ENCODE measurements around the gene TBX20. TPM values are rescaled to one million over a fixed set of nuclear protein-coding genes. Genes with fewer than 3 reads are reported as not detected.

TBX20 gene
- total and polyA plus RNA-seq, 2 of the 13 experiments (the other 11 are each of a cell fraction or from before 2014, with no cell fraction given), result not detected

DNA sequence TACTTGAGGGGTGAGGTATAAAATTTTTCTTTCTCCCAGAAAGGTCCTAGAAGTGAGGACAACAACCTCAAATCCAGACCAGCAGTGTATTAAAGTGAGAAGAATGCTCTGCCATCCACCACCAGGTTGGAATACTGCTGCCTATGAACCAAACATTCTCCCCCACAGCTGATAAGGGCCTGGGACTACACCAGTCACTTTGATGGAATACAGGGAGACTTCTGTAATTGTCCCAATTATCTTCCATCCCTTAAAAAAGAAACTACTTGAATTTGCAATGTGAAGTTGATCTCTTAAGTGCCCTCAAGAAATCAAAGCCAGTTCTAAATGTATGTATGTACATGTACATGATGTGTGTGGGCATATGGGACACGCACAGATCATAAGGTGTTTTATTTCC is 3.0 kb downstream of the TBX20 start (continued):
- TF ChIP-seq, protein P1, sequence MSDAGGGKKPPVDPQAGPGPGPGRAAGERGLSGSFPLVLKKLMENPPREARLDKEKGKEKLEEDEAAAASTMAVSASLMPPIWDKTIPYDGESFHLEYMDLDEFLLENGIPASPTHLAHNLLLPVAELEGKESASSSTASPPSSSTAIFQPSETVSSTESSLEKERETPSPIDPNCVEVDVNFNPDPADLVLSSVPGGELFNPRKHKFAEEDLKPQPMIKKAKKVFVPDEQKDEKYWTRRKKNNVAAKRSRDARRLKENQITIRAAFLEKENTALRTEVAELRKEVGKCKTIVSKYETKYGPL (CRISPR knock-in tag; IDR thresholded peaks at IDR 0.05), result no peak
- TF ChIP-seq SP5 (CRISPR knock-in tag; IDR thresholded peaks at IDR 0.05; ENCODE audit: borderline replicate concordance, low read depth), result no peak
- no peak for TF ChIP-seq CEBPB (IDR thresholded peaks at IDR 0.05; ENCODE audit: borderline replicate concordance, low read depth, low read length)
- TF ChIP-seq ZNF205 (CRISPR knock-in tag; IDR thresholded peaks at IDR 0.05), result no peak
- TF ChIP-seq, protein P2, sequence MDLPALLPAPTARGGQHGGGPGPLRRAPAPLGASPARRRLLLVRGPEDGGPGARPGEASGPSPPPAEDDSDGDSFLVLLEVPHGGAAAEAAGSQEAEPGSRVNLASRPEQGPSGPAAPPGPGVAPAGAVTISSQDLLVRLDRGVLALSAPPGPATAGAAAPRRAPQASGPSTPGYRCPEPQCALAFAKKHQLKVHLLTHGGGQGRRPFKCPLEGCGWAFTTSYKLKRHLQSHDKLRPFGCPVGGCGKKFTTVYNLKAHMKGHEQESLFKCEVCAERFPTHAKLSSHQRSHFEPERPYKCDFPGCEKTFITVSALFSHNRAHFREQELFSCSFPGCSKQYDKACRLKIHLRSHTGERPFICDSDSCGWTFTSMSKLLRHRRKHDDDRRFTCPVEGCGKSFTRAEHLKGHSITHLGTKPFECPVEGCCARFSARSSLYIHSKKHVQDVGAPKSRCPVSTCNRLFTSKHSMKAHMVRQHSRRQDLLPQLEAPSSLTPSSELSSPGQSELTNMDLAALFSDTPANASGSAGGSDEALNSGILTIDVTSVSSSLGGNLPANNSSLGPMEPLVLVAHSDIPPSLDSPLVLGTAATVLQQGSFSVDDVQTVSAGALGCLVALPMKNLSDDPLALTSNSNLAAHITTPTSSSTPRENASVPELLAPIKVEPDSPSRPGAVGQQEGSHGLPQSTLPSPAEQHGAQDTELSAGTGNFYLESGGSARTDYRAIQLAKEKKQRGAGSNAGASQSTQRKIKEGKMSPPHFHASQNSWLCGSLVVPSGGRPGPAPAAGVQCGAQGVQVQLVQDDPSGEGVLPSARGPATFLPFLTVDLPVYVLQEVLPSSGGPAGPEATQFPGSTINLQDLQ (CRISPR knock-in tag; IDR thresholded peaks at IDR 0.05), result no peak

DNA sequence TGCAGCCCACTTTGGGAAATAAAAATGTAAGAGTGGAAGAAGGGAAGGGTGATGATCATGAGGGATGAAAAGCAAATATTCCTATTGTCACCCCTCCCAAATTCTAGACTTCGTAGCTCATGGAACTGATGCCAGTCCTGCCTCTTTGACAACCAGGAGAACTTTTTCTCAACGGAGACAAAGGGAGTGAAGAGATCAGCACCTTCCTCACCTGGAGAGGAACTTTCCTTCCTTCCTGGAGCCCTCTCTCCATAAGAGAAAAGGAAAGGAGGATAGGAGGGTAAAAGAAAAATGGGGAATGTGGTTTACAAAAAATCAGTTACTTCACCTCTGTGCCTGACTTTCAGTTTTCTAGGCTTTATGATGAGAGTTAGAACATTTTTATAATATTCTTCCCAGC is 3.4 kb downstream of the TBX20 start:
- Histone ChIP-seq H3K27ac (ENCODE audit: extremely low read length, insufficient read depth, low read length) (no peak overlapping the region), H3K79me2 (ENCODE audit: insufficient read depth, low read length) (no peaks in the 10 kb centered on the region), H3K4me2 (ENCODE audit: low read depth, low read length) (no peak overlapping the region), H3K4me3 (replicated peaks in 1 of 3; ENCODE audit: insufficient read depth in 1 of 3, low read depth in 2 of 3, low read length in 3 of 3) (no peak overlapping the region), H3K27me3 (ENCODE audit: control insufficient read depth in 1 of 2, insufficient read depth in 2 of 2, low read length in 2 of 2) (peaks cover 1 to 42% of the 10 kb centered on the region in 2 experiments; a peak in 4 of 5 replicates), H2AFZ (ENCODE audit: low read length) (no peak overlapping the region), H3K9ac (ENCODE audit: insufficient read depth, low read depth, low read length) (no peak overlapping the region), H3K9me3 (ENCODE audit: low read length) (no peaks in the 10 kb centered on the region), H4K20me1 (ENCODE audit: insufficient read depth, low read length) (no peaks in the 10 kb centered on the region), H3K36me3 (replicated peaks in 1 of 2; ENCODE audit: control insufficient read depth in 1 of 2, insufficient read depth in 2 of 2, low read length in 2 of 2) (no peaks in the 10 kb centered on the region), H3K4me1 (ENCODE audit: insufficient read depth, low read length) (no peaks in the 10 kb centered on the region)
- intact Hi-C loops (cut with micrococcal nuclease; ENCODE audit: unreplicated experiment), result no loop called here
- FAIRE-seq, result no peak
- POLR2A ChIA-PET, result no interaction called here
- no peak for ATAC-seq
- TF ChIP-seq, protein P3, sequence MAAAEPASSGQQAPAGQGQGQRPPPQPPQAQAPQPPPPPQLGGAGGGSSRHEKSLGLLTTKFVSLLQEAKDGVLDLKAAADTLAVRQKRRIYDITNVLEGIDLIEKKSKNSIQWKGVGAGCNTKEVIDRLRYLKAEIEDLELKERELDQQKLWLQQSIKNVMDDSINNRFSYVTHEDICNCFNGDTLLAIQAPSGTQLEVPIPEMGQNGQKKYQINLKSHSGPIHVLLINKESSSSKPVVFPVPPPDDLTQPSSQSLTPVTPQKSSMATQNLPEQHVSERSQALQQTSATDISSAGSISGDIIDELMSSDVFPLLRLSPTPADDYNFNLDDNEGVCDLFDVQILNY (CRISPR knock-in tag; conservative IDR thresholded peaks at IDR 0.05), result no peak
- TF ChIP-seq KAT8 (CRISPR knock-in tag; IDR thresholded peaks at IDR 0.05) (no peak), MED8 (CRISPR knock-in tag; IDR thresholded peaks at IDR 0.05; ENCODE audit: insufficient replicate concordance) (no peak), ONECUT2 (CRISPR knock-in tag; IDR thresholded peaks at IDR 0.05) (no peak), GPN1 (CRISPR knock-in tag; IDR thresholded peaks at IDR 0.05; ENCODE audit: borderline replicate concordance) (no peak), PCBP2 (optimal IDR thresholded peaks at IDR 0.05; ENCODE audit: low read depth, low read length, poor library complexity, severe bottlenecking) (no peak)
- TF ChIP-seq, protein P4, sequence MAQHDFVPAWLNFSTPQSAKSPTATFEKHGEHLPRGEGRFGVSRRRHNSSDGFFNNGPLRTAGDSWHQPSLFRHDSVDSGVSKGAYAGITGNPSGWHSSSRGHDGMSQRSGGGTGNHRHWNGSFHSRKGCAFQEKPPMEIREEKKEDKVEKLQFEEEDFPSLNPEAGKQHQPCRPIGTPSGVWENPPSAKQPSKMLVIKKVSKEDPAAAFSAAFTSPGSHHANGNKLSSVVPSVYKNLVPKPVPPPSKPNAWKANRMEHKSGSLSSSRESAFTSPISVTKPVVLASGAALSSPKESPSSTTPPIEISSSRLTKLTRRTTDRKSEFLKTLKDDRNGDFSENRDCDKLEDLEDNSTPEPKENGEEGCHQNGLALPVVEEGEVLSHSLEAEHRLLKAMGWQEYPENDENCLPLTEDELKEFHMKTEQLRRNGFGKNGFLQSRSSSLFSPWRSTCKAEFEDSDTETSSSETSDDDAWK (CRISPR knock-in tag; IDR thresholded peaks at IDR 0.05), result no peak
- in situ Hi-C loops (cut with HindIII; ENCODE audit: extremely low pct_ligation_motif_present, low pct_unique_long_range_greater_than_20kb), result no loop called here
- no peak for DNase-seq (ENCODE audit: low spot score)
- 0% methylated on average over 2 of the region's 2 CpGs for WGBS (ENCODE audit: low lambda C conversion rate)
- CTCF ChIA-PET (ENCODE audit: low intra/inter-chr PET ratio, low total read pairs), result no interaction called here
- BruUV-seq (replicated peaks), result no TSS peak
